HEK293 (cell line): Measurements from ENCODE around the gene HYKK.
"Not testable (repeated sequence)": the region's sequence is repeated elsewhere in the genome, so short reads cannot be mapped to it uniquely, and the experiment has no call there.

Source experiments
- CTCF ChIA-PET: fragments of 350-600 bp; formaldehyde crosslinking; extraction: SDS; loops from one replicate; lab custom pipeline; 2021; ENCODE audit warnings: antibody characterized with exemption; lab: Yijun Ruan, JAX
- POLR2A ChIA-PET: fragments of 300-600 bp; formaldehyde crosslinking; extraction: SDS; loops from one replicate; lab custom pipeline; 2020; ENCODE audit warnings: antibody characterized with exemption, inconsistent platforms; lab: Yijun Ruan, JAX
- H3K27ac ChIP-seq: fragments of 200-500 bp; sonication (Bioruptor generic); 2 replicates; pipeline ENCODE4 v1.5.1; 2014; ENCODE audit warnings: low read depth, low read length, control low read depth, inconsistent platforms; ENCODE audit errors: extremely low read depth
- H3K36me3 ChIP-seq, 2 experiments: fragments of 200-500 bp in 1 of 2; sonication (Bioruptor generic) in 1 of 2; 1 replicate in 1 of 2; 2 replicates in 1 of 2; pipeline ENCODE4 v1.5.1; 2014 to 2017; ENCODE audit warnings: inconsistent platforms in 2 of 2, low read length in 2 of 2; ENCODE audit not compliant: control insufficient read depth in 2 of 2, insufficient read depth in 1 of 2
- H3K4me1 ChIP-seq: fragments of 200-500 bp; sonication (Bioruptor generic); 2 replicates; pipeline ENCODE4 v1.5.1; 2014; ENCODE audit warnings: mild to moderate bottlenecking, low read length, inconsistent platforms; ENCODE audit not compliant: control insufficient read depth, insufficient read depth
- H3K4me3 ChIP-seq: 2 replicates; pipeline ENCODE4 v1.5.1; 2011; ENCODE audit warnings: low read depth, mild to moderate bottlenecking, control low read depth, low read length, moderate library complexity
- H3K9me3 ChIP-seq: fragments of 200-500 bp; sonication (Bioruptor generic); 2 replicates; pipeline ENCODE4 v1.5.1; 2014; ENCODE audit warnings: low read depth, low read length, inconsistent platforms; ENCODE audit not compliant: control insufficient read depth, insufficient read depth
- HIC1 ChIP-seq: fragments of 450-650 bp; formaldehyde crosslinking; IDR thresholded peaks from 2 replicates; pipeline ENCODE4 v1.5.1; 2016; ENCODE audit warnings: missing biosample characterization, missing genetic modification characterization
- KLF1 ChIP-seq: fragments of 450-650 bp; formaldehyde crosslinking; IDR thresholded peaks from 2 replicates; pipeline ENCODE4 v1.5.1; 2016; ENCODE audit warnings: missing biosample characterization, missing genetic modification characterization
- KLF10 ChIP-seq: fragments of 450-650 bp; IDR thresholded peaks from 2 replicates; pipeline ENCODE4 v1.5.1; 2018; ENCODE audit warnings: missing biosample characterization, mild to moderate bottlenecking, missing genetic modification characterization
- KLF8 ChIP-seq: fragments of 450-650 bp; formaldehyde crosslinking; IDR thresholded peaks from 2 replicates; pipeline ENCODE4 v1.5.1; 2016; ENCODE audit warnings: missing biosample characterization, missing genetic modification characterization
- MEIS1 ChIP-seq: sonication (generic); formaldehyde crosslinking; IDR thresholded peaks from 2 replicates; pipeline ENCODE4 v1.8.1; 2022; ENCODE audit warnings: missing genetic modification reagents, mild to moderate bottlenecking, borderline replicate concordance
- PRDM1 ChIP-seq: fragments of 450-650 bp; formaldehyde crosslinking; IDR thresholded peaks from 2 replicates; pipeline ENCODE4; 2016; ENCODE audit warnings: missing biosample characterization, missing genetic modification characterization
- ZBTB20 ChIP-seq: fragments of 450-650 bp; formaldehyde crosslinking; IDR thresholded peaks from 2 replicates; pipeline ENCODE4 v1.5.1; 2016; ENCODE audit warnings: missing biosample characterization, missing genetic modification characterization
- ZBTB8A ChIP-seq: fragments of 450-650 bp; formaldehyde crosslinking; IDR thresholded peaks from 2 replicates; pipeline ENCODE4 v1.5.1; 2016; ENCODE audit warnings: missing biosample characterization, missing genetic modification characterization
- ZEB2 ChIP-seq: fragments of 450-650 bp; formaldehyde crosslinking; IDR thresholded peaks from 2 replicates; pipeline ENCODE4 v1.5.1; 2016; ENCODE audit warnings: missing biosample characterization, missing genetic modification characterization
- ZFHX2 ChIP-seq: fragments of 450-650 bp; formaldehyde crosslinking; conservative IDR thresholded peaks from 2 replicates; pipeline ENCODE4 v1.5.1; 2016; ENCODE audit warnings: missing biosample characterization, missing genetic modification characterization
- ZFP69B ChIP-seq: fragments of 450-650 bp; formaldehyde crosslinking; IDR thresholded peaks from 2 replicates; pipeline ENCODE4 v1.5.1; 2016; ENCODE audit warnings: missing biosample characterization, missing genetic modification characterization
- ZNF132 ChIP-seq: fragments of 450-650 bp; formaldehyde crosslinking; IDR thresholded peaks from 2 replicates; pipeline ENCODE4 v1.5.1; 2017; ENCODE audit warnings: missing biosample characterization, missing genetic modification characterization, borderline replicate concordance
- ZNF211 ChIP-seq: fragments of 450-650 bp; formaldehyde crosslinking; IDR thresholded peaks from 2 replicates; pipeline ENCODE4 v1.5.1; 2016; ENCODE audit warnings: low read depth, missing biosample characterization, missing genetic modification characterization
- ZNF561 ChIP-seq: fragments of 450-650 bp; IDR thresholded peaks from 2 replicates; pipeline ENCODE4 v1.5.1; 2018; ENCODE audit warnings: missing biosample characterization, missing genetic modification characterization, borderline replicate concordance
- ZNF677 ChIP-seq: fragments of 450-650 bp; IDR thresholded peaks from 2 replicates; pipeline ENCODE4 v1.5.0; 2018; ENCODE audit warnings: missing biosample characterization, mild to moderate bottlenecking, missing genetic modification characterization, moderate library complexity
- TF ChIP-seq, protein P1 (sequence below): fragments of 450-650 bp; formaldehyde crosslinking; IDR thresholded peaks from 2 replicates; pipeline ENCODE4 v1.5.1; 2016; ENCODE audit warnings: missing biosample characterization, missing genetic modification characterization, borderline replicate concordance
- TF ChIP-seq, protein P2 (sequence below): fragments of 450-650 bp; formaldehyde crosslinking; IDR thresholded peaks from 2 replicates; pipeline ENCODE4 v1.5.1; 2016; ENCODE audit warnings: missing biosample characterization, missing genetic modification characterization
- TF ChIP-seq, protein P3 (sequence below): fragments of 450-650 bp; formaldehyde crosslinking; IDR thresholded peaks from 2 replicates; pipeline ENCODE4 v1.5.1; 2016; ENCODE audit warnings: missing biosample characterization, missing genetic modification characterization
- TF ChIP-seq, protein P4 (sequence below): fragments of 450-650 bp; formaldehyde crosslinking; IDR thresholded peaks from 2 replicates; pipeline ENCODE4 v1.5.1; 2016; ENCODE audit warnings: missing biosample characterization, missing genetic modification characterization

Gene HYKK

DNA sequence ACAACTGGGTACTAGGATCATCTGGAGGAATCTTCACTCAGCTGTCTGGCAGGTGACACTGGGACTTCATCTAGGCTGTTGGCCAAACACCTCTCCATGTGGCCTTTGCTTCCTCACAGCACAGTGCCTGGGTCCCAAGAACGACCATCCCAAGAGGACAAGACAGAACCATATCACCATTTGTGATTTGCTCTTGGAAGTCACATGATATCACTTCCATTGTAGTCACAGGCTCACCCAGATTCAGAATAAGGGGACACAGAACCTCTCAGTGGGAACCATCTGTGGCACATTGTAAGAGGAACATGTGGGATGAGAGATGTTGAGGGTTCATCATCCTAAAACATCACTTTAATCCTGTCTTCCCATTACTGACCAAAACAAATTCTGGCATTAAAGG, 31.0 kb downstream of the HYKK start (continued):
- TF ChIP-seq, protein P1, sequence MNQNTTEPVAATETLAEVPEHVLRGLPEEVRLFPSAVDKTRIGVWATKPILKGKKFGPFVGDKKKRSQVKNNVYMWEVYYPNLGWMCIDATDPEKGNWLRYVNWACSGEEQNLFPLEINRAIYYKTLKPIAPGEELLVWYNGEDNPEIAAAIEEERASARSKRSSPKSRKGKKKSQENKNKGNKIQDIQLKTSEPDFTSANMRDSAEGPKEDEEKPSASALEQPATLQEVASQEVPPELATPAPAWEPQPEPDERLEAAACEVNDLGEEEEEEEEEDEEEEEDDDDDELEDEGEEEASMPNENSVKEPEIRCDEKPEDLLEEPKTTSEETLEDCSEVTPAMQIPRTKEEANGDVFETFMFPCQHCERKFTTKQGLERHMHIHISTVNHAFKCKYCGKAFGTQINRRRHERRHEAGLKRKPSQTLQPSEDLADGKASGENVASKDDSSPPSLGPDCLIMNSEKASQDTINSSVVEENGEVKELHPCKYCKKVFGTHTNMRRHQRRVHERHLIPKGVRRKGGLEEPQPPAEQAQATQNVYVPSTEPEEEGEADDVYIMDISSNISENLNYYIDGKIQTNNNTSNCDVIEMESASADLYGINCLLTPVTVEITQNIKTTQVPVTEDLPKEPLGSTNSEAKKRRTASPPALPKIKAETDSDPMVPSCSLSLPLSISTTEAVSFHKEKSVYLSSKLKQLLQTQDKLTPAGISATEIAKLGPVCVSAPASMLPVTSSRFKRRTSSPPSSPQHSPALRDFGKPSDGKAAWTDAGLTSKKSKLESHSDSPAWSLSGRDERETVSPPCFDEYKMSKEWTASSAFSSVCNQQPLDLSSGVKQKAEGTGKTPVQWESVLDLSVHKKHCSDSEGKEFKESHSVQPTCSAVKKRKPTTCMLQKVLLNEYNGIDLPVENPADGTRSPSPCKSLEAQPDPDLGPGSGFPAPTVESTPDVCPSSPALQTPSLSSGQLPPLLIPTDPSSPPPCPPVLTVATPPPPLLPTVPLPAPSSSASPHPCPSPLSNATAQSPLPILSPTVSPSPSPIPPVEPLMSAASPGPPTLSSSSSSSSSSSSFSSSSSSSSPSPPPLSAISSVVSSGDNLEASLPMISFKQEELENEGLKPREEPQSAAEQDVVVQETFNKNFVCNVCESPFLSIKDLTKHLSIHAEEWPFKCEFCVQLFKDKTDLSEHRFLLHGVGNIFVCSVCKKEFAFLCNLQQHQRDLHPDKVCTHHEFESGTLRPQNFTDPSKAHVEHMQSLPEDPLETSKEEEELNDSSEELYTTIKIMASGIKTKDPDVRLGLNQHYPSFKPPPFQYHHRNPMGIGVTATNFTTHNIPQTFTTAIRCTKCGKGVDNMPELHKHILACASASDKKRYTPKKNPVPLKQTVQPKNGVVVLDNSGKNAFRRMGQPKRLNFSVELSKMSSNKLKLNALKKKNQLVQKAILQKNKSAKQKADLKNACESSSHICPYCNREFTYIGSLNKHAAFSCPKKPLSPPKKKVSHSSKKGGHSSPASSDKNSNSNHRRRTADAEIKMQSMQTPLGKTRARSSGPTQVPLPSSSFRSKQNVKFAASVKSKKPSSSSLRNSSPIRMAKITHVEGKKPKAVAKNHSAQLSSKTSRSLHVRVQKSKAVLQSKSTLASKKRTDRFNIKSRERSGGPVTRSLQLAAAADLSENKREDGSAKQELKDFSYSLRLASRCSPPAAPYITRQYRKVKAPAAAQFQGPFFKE = no peak
- TF ChIP-seq KLF1 (tag by site-specific recombination) = no peak

- Histone ChIP-seq H3K36me3 (peaks cover 25 to 29% of the 10 kb centered on the region in 2 experiments), H3K27ac (peak overlapping the region; percentile 95; the same call in 1 of the 2 replicates), H3K4me3 (peak overlapping the region; percentile 93)
- not testable (repeated sequence) for H3K9me3 ChIP-seq, H3K4me1 ChIP-seq
- TF ChIP-seq, protein P2, sequence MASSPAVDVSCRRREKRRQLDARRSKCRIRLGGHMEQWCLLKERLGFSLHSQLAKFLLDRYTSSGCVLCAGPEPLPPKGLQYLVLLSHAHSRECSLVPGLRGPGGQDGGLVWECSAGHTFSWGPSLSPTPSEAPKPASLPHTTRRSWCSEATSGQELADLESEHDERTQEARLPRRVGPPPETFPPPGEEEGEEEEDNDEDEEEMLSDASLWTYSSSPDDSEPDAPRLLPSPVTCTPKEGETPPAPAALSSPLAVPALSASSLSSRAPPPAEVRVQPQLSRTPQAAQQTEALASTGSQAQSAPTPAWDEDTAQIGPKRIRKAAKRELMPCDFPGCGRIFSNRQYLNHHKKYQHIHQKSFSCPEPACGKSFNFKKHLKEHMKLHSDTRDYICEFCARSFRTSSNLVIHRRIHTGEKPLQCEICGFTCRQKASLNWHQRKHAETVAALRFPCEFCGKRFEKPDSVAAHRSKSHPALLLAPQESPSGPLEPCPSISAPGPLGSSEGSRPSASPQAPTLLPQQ = 0 out of 2 replicates have a peak, but pooled peaks have one; percentile 1
- TF ChIP-seq, protein P3, sequence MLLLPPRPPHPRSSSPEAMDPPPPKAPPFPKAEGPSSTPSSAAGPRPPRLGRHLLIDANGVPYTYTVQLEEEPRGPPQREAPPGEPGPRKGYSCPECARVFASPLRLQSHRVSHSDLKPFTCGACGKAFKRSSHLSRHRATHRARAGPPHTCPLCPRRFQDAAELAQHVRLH = peak; percentile 24; the same call in 1 of the 2 replicates
- peak; percentile 96 for TF ChIP-seq PRDM1 (tag by site-specific recombination)
- ChIA-PET CTCF (interaction anchor here (0.7 to 1.3 kb wide), 5 partner anchors 8 to 232 kb away, joined by 3 to 4 read pairs (median 3); no protein-coding TSS in a partner anchor), POLR2A (interaction anchor here (0.6 to 3.9 kb wide), 13 partner anchors 9 to 338 kb away, joined by 3 to 78 read pairs (median 7); partner anchors contain the start of genes CHRNA5, HYKK, IREB2 and SKIC8)
Observed at GRCh38 chr15:78539464-78540140, 32.2 kb downstream of the HYKK start.

GRCh38 chr15:78540141-78540870, 32.9 kb downstream of the HYKK start, which contains the start of gene PSMA4:
Gene PSMA4 (plus strand): TSS chr15:78540444. CDS start chr15:78541928, 1,484 bp downstream.
- H3K36me3 ChIP-seq = peaks cover 32 to 36% of the 10 kb centered on the region in 2 experiments
- H3K27ac ChIP-seq = peak within 1 kb of the TSS; percentile 95
- ChIA-PET CTCF (interaction anchor here (0.6 to 1.8 kb wide), 6 partner anchors 9 to 118 kb away, joined by 3 to 5 read pairs (median 4); partner anchors contain the start of gene CHRNA5), POLR2A (interaction anchor here (0.6 to 3.9 kb wide), 13 partner anchors 10 to 241 kb away, joined by 3 to 78 read pairs (median 7); partner anchors contain the start of genes CHRNA5, HYKK, IREB2 and SKIC8)
- H3K9me3 ChIP-seq = no peaks in the 10 kb centered on the region
- H3K4me1 ChIP-seq = peaks cover 10% of the 10 kb centered on the region; the same call in 1 of the 2 replicates
- peak within 1 kb of the TSS; percentile 93 for H3K4me3 ChIP-seq
- peak; percentile 9; the same call in 1 of the 2 replicates for TF ChIP-seq ZBTB20 (tag by site-specific recombination)
- peak; percentile 65 for TF ChIP-seq ZFHX2 (tag by site-specific recombination)
- TF ChIP-seq ZEB2 (tag by site-specific recombination) = peak; percentile 75; the same call in 1 of the 2 replicates
- TF ChIP-seq ZFP69B (tag by site-specific recombination) = no peak
- no peak for TF ChIP-seq KLF10 (tag by site-specific recombination)
- TF ChIP-seq MEIS1 = no peak
- TF ChIP-seq KLF8 (tag by site-specific recombination) = no peak
- TF ChIP-seq ZNF211 (tag by site-specific recombination) = no peak
- TF ChIP-seq, protein P4, sequence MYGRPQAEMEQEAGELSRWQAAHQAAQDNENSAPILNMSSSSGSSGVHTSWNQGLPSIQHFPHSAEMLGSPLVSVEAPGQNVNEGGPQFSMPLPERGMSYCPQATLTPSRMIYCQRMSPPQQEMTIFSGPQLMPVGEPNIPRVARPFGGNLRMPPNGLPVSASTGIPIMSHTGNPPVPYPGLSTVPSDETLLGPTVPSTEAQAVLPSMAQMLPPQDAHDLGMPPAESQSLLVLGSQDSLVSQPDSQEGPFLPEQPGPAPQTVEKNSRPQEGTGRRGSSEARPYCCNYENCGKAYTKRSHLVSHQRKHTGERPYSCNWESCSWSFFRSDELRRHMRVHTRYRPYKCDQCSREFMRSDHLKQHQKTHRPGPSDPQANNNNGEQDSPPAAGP (tag by site-specific recombination) = 0 out of 2 replicates have a peak, but pooled peaks have one; percentile 32
- TF ChIP-seq ZBTB8A (tag by site-specific recombination) = peak; percentile 45; the same call in 1 of the 2 replicates
- no peak for TF ChIP-seq ZNF132 (tag by site-specific recombination)
- TF ChIP-seq HIC1 = 0 out of 2 replicates have a peak, but pooled peaks have one; percentile 16
- no peak; the same call in 1 of the 2 replicates for TF ChIP-seq ZNF561 (tag by site-specific recombination)
- TF ChIP-seq ZNF677 = no peak
